ENCODE data around the gene SPINT4. TPM values are rescaled to one million over a fixed set of nuclear protein-coding genes. Genes with fewer than 3 reads are reported as not detected.
"Not testable (repeated sequence)": the region's sequence is repeated elsewhere in the genome, so short reads cannot be mapped to it uniquely, and the experiment has no call there.

The SPINT4 gene
- polyA plus RNA-seq, 4 donors, result not detected

GRCh38 chr20:45704969-45705637, 17.0 kb upstream of the SPINT4 start, which contains the start of gene WFDC10B:
Gene WFDC10B, minus strand, starts transcription at chr20:45705019. Its CDS starts 19,027 bp downstream, at chr20:45685992.
- Histone ChIP-seq H3K9me3 (ENCODE audit: control insufficient read depth in 2 of 2, insufficient read depth in 1 of 2, low read depth in 1 of 2, low read length in 1 of 2) (no peaks in the 10 kb centered on the region), H3K4me3 (ENCODE audit: low read depth in 1 of 3, low read length in 3 of 3) (no peak within 1 kb of the TSS), H3K27me3 (ENCODE audit: control insufficient read depth in 3 of 3, insufficient read depth in 3 of 3, low read length in 3 of 3) (no peaks in the 10 kb centered on the region), H3K4me1 (ENCODE audit: control insufficient read depth in 3 of 3, insufficient read depth in 2 of 3, low read depth in 1 of 3, low read length in 2 of 3) (peaks cover 0 to 2% (median 0%) of the 10 kb centered on the region in 3 donors), H3K36me3 (ENCODE audit: control insufficient read depth in 3 of 3, insufficient read depth in 2 of 3, low read depth in 1 of 3, low read length in 3 of 3) (no peaks in the 10 kb centered on the region), H3K27ac (ENCODE audit: low read depth in 1 of 3, low read length in 2 of 3) (no peak within 1 kb of the TSS)
- 64 to 91% (median 75%) methylated on average over 1 of the region's 1 CpG for WGBS, 3 donors
- FAIRE-seq (no peak), DNase-seq (peak in 1 of 2 donors; percentile 80)

GRCh38 chr20:45716141-45716688, 5.9 kb upstream of the SPINT4 start:
- not testable (repeated sequence) for H3K27me3 ChIP-seq (ENCODE audit: control insufficient read depth in 3 of 3, insufficient read depth in 3 of 3, low read length in 3 of 3); H3K4me1 ChIP-seq (ENCODE audit: control insufficient read depth in 3 of 3, insufficient read depth in 2 of 3, low read depth in 1 of 3, low read length in 2 of 3); DNase-seq; H3K27ac ChIP-seq (ENCODE audit: low read depth in 1 of 3, low read length in 2 of 3); H3K4me3 ChIP-seq (ENCODE audit: low read depth in 1 of 3, low read length in 3 of 3); H3K36me3 ChIP-seq (ENCODE audit: control insufficient read depth in 3 of 3, insufficient read depth in 2 of 3, low read depth in 1 of 3, low read length in 3 of 3); H3K9me3 ChIP-seq (ENCODE audit: control insufficient read depth in 2 of 2, insufficient read depth in 1 of 2, low read depth in 1 of 2, low read length in 1 of 2); FAIRE-seq

GRCh38 chr20:45725134-45725533, 3.0 kb downstream of the SPINT4 start:
- no peak for FAIRE-seq
- no peaks in the 10 kb centered on the region for H3K36me3 ChIP-seq (ENCODE audit: control insufficient read depth in 3 of 3, insufficient read depth in 2 of 3, low read depth in 1 of 3, low read length in 3 of 3)
- H3K9me3 ChIP-seq (ENCODE audit: control insufficient read depth in 2 of 2, insufficient read depth in 1 of 2, low read depth in 1 of 2, low read length in 1 of 2), result no peaks in the 10 kb centered on the region
- DNase-seq, result no peak
- H3K27me3 ChIP-seq (ENCODE audit: control insufficient read depth in 3 of 3, insufficient read depth in 3 of 3, low read length in 3 of 3), result no peaks in the 10 kb centered on the region
- H3K4me1 ChIP-seq (ENCODE audit: control insufficient read depth in 3 of 3, insufficient read depth in 2 of 3, low read depth in 1 of 3, low read length in 2 of 3), result no peaks in the 10 kb centered on the region
- no peak overlapping the region for H3K4me3 ChIP-seq (ENCODE audit: low read depth in 1 of 3, low read length in 3 of 3)
- H3K27ac ChIP-seq (ENCODE audit: low read depth in 1 of 3, low read length in 2 of 3), result no peak overlapping the region

GRCh38 chr20:45727044-45727443, 4.9 kb downstream of the SPINT4 start:
- Histone ChIP-seq H3K36me3 (ENCODE audit: control insufficient read depth in 3 of 3, insufficient read depth in 2 of 3, low read depth in 1 of 3, low read length in 3 of 3) (no peaks in the 10 kb centered on the region), H3K9me3 (ENCODE audit: control insufficient read depth in 2 of 2, insufficient read depth in 1 of 2, low read depth in 1 of 2, low read length in 1 of 2) (peaks cover 0 to 2% of the 10 kb centered on the region in 2 donors), H3K27me3 (ENCODE audit: control insufficient read depth in 3 of 3, insufficient read depth in 3 of 3, low read length in 3 of 3) (no peaks in the 10 kb centered on the region), H3K27ac (ENCODE audit: low read depth in 1 of 3, low read length in 2 of 3) (no peak overlapping the region), H3K4me3 (ENCODE audit: low read depth in 1 of 3, low read length in 3 of 3) (no peak overlapping the region), H3K4me1 (ENCODE audit: control insufficient read depth in 3 of 3, insufficient read depth in 2 of 3, low read depth in 1 of 3, low read length in 2 of 3) (no peaks in the 10 kb centered on the region)
- peak; percentile 8 to 14 for DNase-seq
- WGBS, 3 donors, result 10 to 23% (median 16%) methylated on average over 2 of the region's 2 CpGs
- no peak for FAIRE-seq

- H3K27ac ChIP-seq (ENCODE audit: low read depth in 1 of 3, low read length in 2 of 3), result no peak overlapping the region
- DNase-seq (no peak), FAIRE-seq (no peak)
- H3K4me3 ChIP-seq (ENCODE audit: low read depth in 1 of 3, low read length in 3 of 3), result no peak overlapping the region
- H3K36me3 ChIP-seq (ENCODE audit: control insufficient read depth in 3 of 3, insufficient read depth in 2 of 3, low read depth in 1 of 3, low read length in 3 of 3), result no peaks in the 10 kb centered on the region
- no peaks in the 10 kb centered on the region for H3K27me3 ChIP-seq (ENCODE audit: control insufficient read depth in 3 of 3, insufficient read depth in 3 of 3, low read length in 3 of 3)
- no peaks in the 10 kb centered on the region for H3K4me1 ChIP-seq (ENCODE audit: control insufficient read depth in 3 of 3, insufficient read depth in 2 of 3, low read depth in 1 of 3, low read length in 2 of 3)
- peaks cover 0 to 7% of the 10 kb centered on the region in 2 donors for H3K9me3 ChIP-seq (ENCODE audit: control insufficient read depth in 2 of 2, insufficient read depth in 1 of 2, low read depth in 1 of 2, low read length in 1 of 2)
Observed at GRCh38 chr20:45732199-45732598, 10.1 kb downstream of the SPINT4 start.

- 76 to 93% (median 85%) methylated on average over 8 of the region's 8 CpGs for WGBS, 3 donors
- no peaks in the 10 kb centered on the region for H3K4me1 ChIP-seq (ENCODE audit: control insufficient read depth in 3 of 3, insufficient read depth in 2 of 3, low read depth in 1 of 3, low read length in 2 of 3)
- H3K36me3 ChIP-seq (ENCODE audit: control insufficient read depth in 3 of 3, insufficient read depth in 2 of 3, low read depth in 1 of 3, low read length in 3 of 3), result no peaks in the 10 kb centered on the region
- FAIRE-seq (no peak), DNase-seq (no peak)
- H3K27me3 ChIP-seq (ENCODE audit: control insufficient read depth in 3 of 3, insufficient read depth in 3 of 3, low read length in 3 of 3), result no peaks in the 10 kb centered on the region
- H3K27ac ChIP-seq (ENCODE audit: low read depth in 1 of 3, low read length in 2 of 3), result no peak overlapping the region
- H3K9me3 ChIP-seq (ENCODE audit: control insufficient read depth in 2 of 2, insufficient read depth in 1 of 2, low read depth in 1 of 2, low read length in 1 of 2), result peaks cover 0 to 7% of the 10 kb centered on the region in 2 donors
- no peak overlapping the region for H3K4me3 ChIP-seq (ENCODE audit: low read depth in 1 of 3, low read length in 3 of 3)
Observed at GRCh38 chr20:45735552-45735951, 13.4 kb downstream of the SPINT4 start.

GRCh38 chr20:45735988-45736387, 13.8 kb downstream of the SPINT4 start:
- H3K27me3 ChIP-seq (ENCODE audit: control insufficient read depth in 3 of 3, insufficient read depth in 3 of 3, low read length in 3 of 3), result no peaks in the 10 kb centered on the region
- H3K36me3 ChIP-seq (ENCODE audit: control insufficient read depth in 3 of 3, insufficient read depth in 2 of 3, low read depth in 1 of 3, low read length in 3 of 3), result no peaks in the 10 kb centered on the region
- no peak overlapping the region for H3K27ac ChIP-seq (ENCODE audit: low read depth in 1 of 3, low read length in 2 of 3)
- WGBS, 3 donors, result 89 to 96% (median 95%) methylated on average over 23 of the region's 23 CpGs
- H3K9me3 ChIP-seq (ENCODE audit: control insufficient read depth in 2 of 2, insufficient read depth in 1 of 2, low read depth in 1 of 2, low read length in 1 of 2), result peaks cover 0 to 7% of the 10 kb centered on the region in 2 donors
- H3K4me1 ChIP-seq (ENCODE audit: control insufficient read depth in 3 of 3, insufficient read depth in 2 of 3, low read depth in 1 of 3, low read length in 2 of 3), result no peaks in the 10 kb centered on the region
- DNase-seq, result no peak
- H3K4me3 ChIP-seq (ENCODE audit: low read depth in 1 of 3, low read length in 3 of 3), result no peak overlapping the region
- no peak for FAIRE-seq

- WGBS, 3 donors, result 85 to 89% (median 88%) methylated on average over 4 of the region's 4 CpGs
Observed at GRCh38 chr20:45742596-45742995, 20.4 kb downstream of the SPINT4 start.

GRCh38 chr20:45745015-45745414, 22.9 kb downstream of the SPINT4 start:
- H3K27me3 ChIP-seq (ENCODE audit: control insufficient read depth in 3 of 3, insufficient read depth in 3 of 3, low read length in 3 of 3), result no peaks in the 10 kb centered on the region
- no peaks in the 10 kb centered on the region for H3K4me1 ChIP-seq (ENCODE audit: control insufficient read depth in 3 of 3, insufficient read depth in 2 of 3, low read depth in 1 of 3, low read length in 2 of 3)
- DNase-seq (no peak), FAIRE-seq (no peak)
- no peaks in the 10 kb centered on the region for H3K9me3 ChIP-seq (ENCODE audit: control insufficient read depth in 2 of 2, insufficient read depth in 1 of 2, low read depth in 1 of 2, low read length in 1 of 2)
- H3K27ac ChIP-seq (ENCODE audit: low read depth in 1 of 3, low read length in 2 of 3), result no peak overlapping the region
- no peaks in the 10 kb centered on the region for H3K36me3 ChIP-seq (ENCODE audit: control insufficient read depth in 3 of 3, insufficient read depth in 2 of 3, low read depth in 1 of 3, low read length in 3 of 3)
- no peak overlapping the region for H3K4me3 ChIP-seq (ENCODE audit: low read depth in 1 of 3, low read length in 3 of 3)

More at GRCh38 chr20:45742596-45742995, 20.4 kb downstream of the SPINT4 start:
- DNase-seq (no peak), FAIRE-seq (no peak)
- H3K27me3 ChIP-seq (ENCODE audit: control insufficient read depth in 3 of 3, insufficient read depth in 3 of 3, low read length in 3 of 3), result no peaks in the 10 kb centered on the region
- H3K27ac ChIP-seq (ENCODE audit: low read depth in 1 of 3, low read length in 2 of 3), result no peak overlapping the region
- no peaks in the 10 kb centered on the region for H3K36me3 ChIP-seq (ENCODE audit: control insufficient read depth in 3 of 3, insufficient read depth in 2 of 3, low read depth in 1 of 3, low read length in 3 of 3)
- H3K4me3 ChIP-seq (ENCODE audit: low read depth in 1 of 3, low read length in 3 of 3), result no peak overlapping the region
- H3K4me1 ChIP-seq (ENCODE audit: control insufficient read depth in 3 of 3, insufficient read depth in 2 of 3, low read depth in 1 of 3, low read length in 2 of 3), result no peaks in the 10 kb centered on the region
- H3K9me3 ChIP-seq (ENCODE audit: control insufficient read depth in 2 of 2, insufficient read depth in 1 of 2, low read depth in 1 of 2, low read length in 1 of 2), result no peaks in the 10 kb centered on the region

Measured in small intestine (tissue), 7 donors.